GM19193 (cell line): ENCODE measurements around the gene SMG1.

Source experiments
- POLR2A ChIP-seq: IDR thresholded peaks from 4 replicates; pipeline ENCODE4 v1.6.1; 2011; ENCODE audit not compliant: insufficient read depth, insufficient read length; ENCODE audit errors: extremely low read depth

The SMG1 gene

GRCh38 chr16:18832613-18833012 is 93.6 kb downstream of the SMG1 start:
- TF ChIP-seq POLR2A = no peak

DNA sequence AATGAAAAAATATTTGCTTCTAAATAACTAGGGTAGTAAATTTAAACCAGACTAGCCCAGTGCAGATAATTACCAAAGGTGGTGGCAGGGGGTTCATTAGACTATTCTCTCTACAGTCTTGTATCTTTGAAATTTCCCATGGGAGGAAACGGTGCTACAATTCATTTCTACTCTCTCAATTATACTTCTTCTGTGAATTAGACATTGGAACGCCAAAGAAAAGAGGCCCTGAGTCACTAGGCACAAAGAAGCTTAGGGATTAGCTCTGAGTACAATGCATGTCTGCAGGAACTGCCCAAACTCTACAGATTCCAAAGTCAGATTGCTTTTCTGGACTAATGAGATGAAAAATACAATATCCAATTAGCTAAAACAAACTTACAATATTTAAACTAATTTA is 94.2 kb downstream of the SMG1 start:
- no peak for TF ChIP-seq POLR2A

GRCh38 chr16:18829251-18829650 is 97.0 kb downstream of the SMG1 start:
- TF ChIP-seq POLR2A = no peak

- TF ChIP-seq POLR2A = no peak
Observed at GRCh38 chr16:18827890-18828289, 98.3 kb downstream of the SMG1 start.

- no peak for TF ChIP-seq POLR2A
Observed at GRCh38 chr16:18816286-18816685, 109.9 kb downstream of the SMG1 start.

- TF ChIP-seq POLR2A = no peak
Observed at GRCh38 chr16:18811925-18812324, 114.3 kb downstream of the SMG1 start.

- TF ChIP-seq POLR2A = no peak
Observed at GRCh38 chr16:18809165-18809564, 117.0 kb downstream of the SMG1 start.

DNA sequence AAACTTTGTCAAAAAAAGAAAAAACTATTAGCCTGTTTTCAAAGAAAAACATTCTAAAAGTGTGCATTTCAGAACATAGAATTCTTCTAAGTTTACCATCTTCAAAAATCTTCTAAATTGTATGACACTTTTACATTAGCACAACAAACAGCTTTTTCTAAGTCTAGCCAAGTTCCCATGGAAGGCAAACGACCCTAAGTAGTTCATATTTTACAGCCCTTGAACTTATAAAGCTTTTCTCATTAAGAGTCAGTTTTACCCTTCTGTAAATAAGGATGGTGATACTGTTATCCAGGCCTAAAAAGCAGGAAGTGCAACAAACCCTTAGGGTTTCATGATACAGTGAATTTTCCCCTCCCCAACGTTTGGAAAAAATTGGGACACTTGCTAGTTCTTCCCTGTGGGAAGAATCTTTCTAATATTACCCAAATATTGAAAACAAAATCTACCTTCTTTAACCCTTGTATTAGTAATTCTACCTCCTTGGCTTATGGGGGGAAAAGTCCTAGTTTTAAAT is 120.9 kb downstream of the SMG1 start:
- no peak for TF ChIP-seq POLR2A

DNA sequence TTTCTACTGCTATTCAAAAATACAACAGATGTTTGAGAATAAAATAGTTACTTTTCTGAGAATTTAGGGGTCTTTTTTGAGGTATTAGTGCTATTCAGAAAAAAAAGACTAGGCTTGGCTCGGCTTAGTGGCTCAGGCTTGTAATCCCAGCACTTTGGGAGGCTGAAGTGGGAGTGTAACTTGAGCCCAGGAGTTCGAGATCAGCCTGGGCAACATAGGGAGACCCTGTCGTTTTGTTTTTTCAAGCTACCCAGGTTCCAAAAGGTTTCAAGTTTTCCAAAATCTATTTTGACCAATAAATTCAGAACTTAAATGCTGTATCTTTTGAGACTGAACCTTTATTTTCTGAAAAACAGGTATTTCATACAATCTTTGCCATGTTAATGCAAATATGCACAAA is 121.7 kb downstream of the SMG1 start:
- no peak for TF ChIP-seq POLR2A

- TF ChIP-seq POLR2A = no peak
Observed at GRCh38 chr16:18803569-18804462, 122.4 kb downstream of the SMG1 start.

GRCh38 chr16:18802767-18803343 is 123.4 kb downstream of the SMG1 start:
- TF ChIP-seq POLR2A = no peak

- peak; percentile 99 for TF ChIP-seq POLR2A
Observed at GRCh38 chr16:18801145-18801972, 124.8 kb downstream of the SMG1 start, which contains the start of gene ARL6IP1. ARL6IP1 (minus strand) TSS chr16:18801549; CDS start chr16:18801466, 83 bp downstream.

DNA sequence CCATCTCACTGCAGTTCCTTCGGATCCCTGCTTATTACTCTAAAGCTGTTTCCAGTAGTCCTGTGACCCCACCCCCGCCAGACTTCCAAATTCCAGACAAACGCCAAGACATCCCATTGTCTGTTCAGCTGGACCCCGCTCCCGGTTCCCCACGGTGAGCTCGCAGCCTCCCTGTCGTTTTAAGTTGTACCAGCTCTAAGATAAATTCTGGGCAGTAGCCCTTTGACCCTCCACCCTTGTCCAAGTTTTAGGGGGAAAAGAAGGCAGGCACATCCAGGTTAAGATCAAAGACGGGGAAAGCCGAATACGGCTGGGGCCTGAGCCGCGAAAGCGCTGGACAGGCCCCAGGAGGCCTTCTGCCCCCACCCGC is 125.4 kb downstream of the SMG1 start:
- no peak for TF ChIP-seq POLR2A

- TF ChIP-seq POLR2A = no peak
Observed at GRCh38 chr16:18800293-18800692, 125.9 kb downstream of the SMG1 start.

DNA sequence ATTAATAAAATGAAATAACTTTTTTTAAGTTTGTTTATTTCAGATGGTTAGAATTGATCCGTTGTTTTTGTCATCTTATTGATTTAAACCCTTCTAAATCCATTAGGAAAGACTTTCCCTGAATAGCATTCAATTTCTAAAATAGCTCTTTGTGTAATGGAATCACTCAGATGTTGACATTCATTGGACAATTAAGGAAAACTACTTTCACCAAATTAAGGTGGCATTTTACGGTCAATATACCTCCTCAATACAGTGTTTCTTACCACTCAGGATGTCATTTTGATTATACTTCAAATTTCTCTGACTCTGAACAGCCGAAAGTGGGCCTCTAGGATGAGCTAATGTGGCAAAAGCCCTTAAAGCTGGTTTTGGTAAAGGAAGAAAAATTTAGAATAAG is 126.7 kb downstream of the SMG1 start:
- TF ChIP-seq POLR2A = no peak
